CD8-positive, alpha-beta memory T cell (primary cell): ENCODE measurements around the gene NCOA3. TPM values are rescaled to one million over a fixed set of nuclear protein-coding genes. Genes with fewer than 3 reads are reported as not detected.

Experiments used
- CTCF ChIA-PET: fragments of 350-600 bp; sonication (Branson Sonifier 250); formaldehyde crosslinking; loops from one replicate; lab custom pipeline; 2021; ENCODE audit warnings: antibody characterized with exemption; lab: Charles Lee
- POLR2A ChIA-PET: fragments of 350-600 bp; sonication (Branson Sonifier 250); formaldehyde crosslinking; loops from one replicate; lab custom pipeline; 2021; ENCODE audit warnings: antibody characterized with exemption; lab: Charles Lee
- DNase-seq, 5 donors: peaks; one replicate each; pipeline versions ENCODE4 v3.0.0 to v3.0.0-alpha.2; 2020 to 2022; ENCODE audit warnings: mixed read lengths in 1 of 5
- H3K27ac ChIP-seq: one replicate; pipeline ENCODE4 v1.7.0; 2013; ENCODE audit warnings: low read depth, mild to moderate bottlenecking, low read length, moderate library complexity
- H3K27me3 ChIP-seq: 2 replicates; pipeline ENCODE4 v1.7.0; 2013; ENCODE audit warnings: low read length, mild to moderate bottlenecking; ENCODE audit not compliant: insufficient read depth, poor library complexity, severe bottlenecking
- H3K36me3 ChIP-seq: 2 replicates; pipeline ENCODE4 v1.7.0; 2013; ENCODE audit warnings: mild to moderate bottlenecking, low read length, moderate library complexity; ENCODE audit not compliant: insufficient read depth
- H3K4me1 ChIP-seq: 2 replicates; pipeline ENCODE4 v1.7.0; 2013; ENCODE audit warnings: mild to moderate bottlenecking, low read length, moderate library complexity; ENCODE audit not compliant: insufficient read depth
- H3K4me3 ChIP-seq: 2 replicates; pipeline ENCODE4 v1.7.0; 2013; ENCODE audit warnings: mild to moderate bottlenecking, low read length
- H3K9me3 ChIP-seq: 2 replicates; pipeline ENCODE4 v1.7.0; 2013; ENCODE audit warnings: mild to moderate bottlenecking, low read length
- H3K27ac Mint-ChIP-seq, 8 donors: one replicate each; pipeline ENCODE4 v1.8.0; 2020 to 2021; ENCODE audit warnings: mixed read lengths in 8 of 8, mild to moderate bottlenecking in 6 of 8, inconsistent platforms in 3 of 8, moderate library complexity in 3 of 8
- H3K27me3 Mint-ChIP-seq, 2 donors: one replicate each; pipeline ENCODE4 v1.8.0; 2020 to 2021; ENCODE audit warnings: mixed read lengths in 2 of 2, mild to moderate bottlenecking in 1 of 2, moderate library complexity in 1 of 2
- H3K36me3 Mint-ChIP-seq, 3 donors: one replicate each; pipeline ENCODE4 v1.8.0; 2020 to 2021; ENCODE audit warnings: mixed read lengths in 3 of 3, inconsistent platforms in 1 of 3, mild to moderate bottlenecking in 1 of 3
- H3K4me1 Mint-ChIP-seq, 3 donors: one replicate each; pipeline ENCODE4 v1.8.0; 2020 to 2021; ENCODE audit warnings: mixed read lengths in 3 of 3, inconsistent platforms in 1 of 3, mild to moderate bottlenecking in 1 of 3
- H3K4me3 Mint-ChIP-seq, 7 donors: one replicate each; pipeline ENCODE4 v1.8.0; 2020 to 2021; ENCODE audit warnings: mixed read lengths in 7 of 7, mild to moderate bottlenecking in 6 of 7, moderate library complexity in 4 of 7, inconsistent platforms in 2 of 7
- H3K9me3 Mint-ChIP-seq, 5 donors: one replicate each; pipeline ENCODE4 v1.8.0; 2020 to 2022; ENCODE audit warnings: mixed read lengths in 5 of 5, mild to moderate bottlenecking in 3 of 5, moderate library complexity in 2 of 5, inconsistent platforms in 1 of 5
- polyA plus RNA-seq: library from polyadenylated mRNA; unstranded; fragments of 300-500 nt; fragmentation: Illumina TruSeq; gene quantifications from one replicate; pipeline ENCODE4 v1.2.3, GENCODE V29; 2021
- total RNA-seq, 2 experiments: library from RNA; stranded (reverse); gene quantifications; one replicate each; pipeline ENCODE4 v1.2.3, GENCODE V29; 2021

NCOA3 gene
- total and polyA plus RNA-seq, 3 experiments from 2014 or later = 23.8 to 93.8 (median 92.4) TPM

- no peaks in the 10 kb centered on the region for H3K36me3 Mint-ChIP-seq
- Histone ChIP-seq H3K4me3 (no peak overlapping the region), H3K27ac (no peak overlapping the region), H3K4me1 (no peaks in the 10 kb centered on the region), H3K36me3 (no peaks in the 10 kb centered on the region), H3K9me3 (no peaks in the 10 kb centered on the region), H3K27me3 (no peaks in the 10 kb centered on the region)
- no peak overlapping the region for H3K27ac Mint-ChIP-seq
- peak in 1 of 5 donors; percentile 21 for DNase-seq
- no peaks in the 10 kb centered on the region for H3K4me1 Mint-ChIP-seq
- peaks cover 2 to 3% of the 10 kb centered on the region in 2 donors for H3K27me3 Mint-ChIP-seq
- no peak overlapping the region for H3K4me3 Mint-ChIP-seq
- ChIA-PET CTCF (no interaction called here), POLR2A (no interaction called here)
- no peaks in the 10 kb centered on the region for H3K9me3 Mint-ChIP-seq
These were observed 167.8 kb downstream of the NCOA3 start for GRCh38 chr20:47669489-47669888.

- H3K9me3 ChIP-seq = no peaks in the 10 kb centered on the region
- peak in 1 of 5 donors; percentile 15 for DNase-seq
- peaks cover 2 to 3% of the 10 kb centered on the region in 2 donors for H3K27me3 Mint-ChIP-seq
- H3K9me3 Mint-ChIP-seq = no peaks in the 10 kb centered on the region
- H3K4me1 ChIP-seq = no peaks in the 10 kb centered on the region
- no peaks in the 10 kb centered on the region for H3K36me3 Mint-ChIP-seq
- no peaks in the 10 kb centered on the region for H3K36me3 ChIP-seq
- no peak overlapping the region for H3K4me3 ChIP-seq
- no peaks in the 10 kb centered on the region for H3K27me3 ChIP-seq
- no peak overlapping the region for H3K27ac ChIP-seq
- H3K4me3 Mint-ChIP-seq = no peak overlapping the region
- H3K27ac Mint-ChIP-seq = no peak overlapping the region
- ChIA-PET POLR2A (interaction anchor here (0.6 kb wide), 1 partner anchor 73 kb away, joined by 4 read pairs; no protein-coding TSS in a partner anchor), CTCF (no interaction called here)
- no peaks in the 10 kb centered on the region for H3K4me1 Mint-ChIP-seq
These were observed 168.5 kb downstream of the NCOA3 start for GRCh38 chr20:47669927-47670890.

- H3K27ac Mint-ChIP-seq = no peak overlapping the region
- DNase-seq = no peak
- no peaks in the 10 kb centered on the region for H3K9me3 ChIP-seq
- no peaks in the 10 kb centered on the region for H3K27me3 ChIP-seq
- CTCF ChIA-PET = no interaction called here
- H3K9me3 Mint-ChIP-seq = no peaks in the 10 kb centered on the region
- H3K4me1 ChIP-seq = no peaks in the 10 kb centered on the region
- POLR2A ChIA-PET = interaction anchor here (0.6 kb wide), 1 partner anchor 72 kb away, joined by 4 read pairs; no protein-coding TSS in a partner anchor
- H3K27ac ChIP-seq = no peak overlapping the region
- H3K36me3 ChIP-seq = no peaks in the 10 kb centered on the region
- H3K27me3 Mint-ChIP-seq = peaks cover 2 to 3% of the 10 kb centered on the region in 2 donors
- H3K4me1 Mint-ChIP-seq = no peaks in the 10 kb centered on the region
- H3K4me3 Mint-ChIP-seq = no peak overlapping the region
- no peaks in the 10 kb centered on the region for H3K36me3 Mint-ChIP-seq
- H3K4me3 ChIP-seq = no peak overlapping the region
These were observed 169.2 kb downstream of the NCOA3 start for GRCh38 chr20:47670913-47671312.

- no peak overlapping the region for H3K4me3 ChIP-seq
- H3K36me3 Mint-ChIP-seq = no peaks in the 10 kb centered on the region
- DNase-seq = peak in 1 of 5 donors; percentile 21
- H3K4me1 Mint-ChIP-seq = no peaks in the 10 kb centered on the region
- no peaks in the 10 kb centered on the region for H3K9me3 Mint-ChIP-seq
- no peak overlapping the region for H3K27ac Mint-ChIP-seq
- CTCF ChIA-PET = interaction anchor here (2.2 kb wide), 1 partner anchor 8 kb away, joined by 6 read pairs; no protein-coding TSS in a partner anchor
- H3K36me3 ChIP-seq = no peaks in the 10 kb centered on the region
- peaks cover 2 to 3% of the 10 kb centered on the region in 2 donors for H3K27me3 Mint-ChIP-seq
- no peak overlapping the region for H3K4me3 Mint-ChIP-seq
- no peaks in the 10 kb centered on the region for H3K9me3 ChIP-seq
- H3K27me3 ChIP-seq = no peaks in the 10 kb centered on the region
- H3K27ac ChIP-seq = no peak overlapping the region
- POLR2A ChIA-PET = no interaction called here
- no peaks in the 10 kb centered on the region for H3K4me1 ChIP-seq
These were observed 170.5 kb downstream of the NCOA3 start for GRCh38 chr20:47672166-47672565.

- Histone ChIP-seq H3K27ac (no peak overlapping the region), H3K9me3 (no peaks in the 10 kb centered on the region), H3K27me3 (no peaks in the 10 kb centered on the region), H3K36me3 (no peaks in the 10 kb centered on the region), H3K4me3 (no peak overlapping the region), H3K4me1 (no peaks in the 10 kb centered on the region)
- H3K27ac Mint-ChIP-seq = no peak overlapping the region
- H3K27me3 Mint-ChIP-seq = peaks cover 3 to 4% of the 10 kb centered on the region in 2 donors
- no peak overlapping the region for H3K4me3 Mint-ChIP-seq
- DNase-seq = peak in 1 of 5 donors; percentile 26
- no peaks in the 10 kb centered on the region for H3K9me3 Mint-ChIP-seq
- POLR2A ChIA-PET = no interaction called here
- CTCF ChIA-PET = interaction anchor here (2.1 to 2.2 kb wide), 2 partner anchors 9 to 947 kb away, joined by 6 to 7 read pairs; no protein-coding TSS in a partner anchor
- H3K4me1 Mint-ChIP-seq = peaks cover 0 to 3% (median 3%) of the 10 kb centered on the region in 3 donors
- no peaks in the 10 kb centered on the region for H3K36me3 Mint-ChIP-seq
These were observed 171.4 kb downstream of the NCOA3 start for GRCh38 chr20:47672886-47673670.

- no peaks in the 10 kb centered on the region for H3K9me3 ChIP-seq
- H3K36me3 ChIP-seq = no peaks in the 10 kb centered on the region
- peaks cover 0 to 5% (median 4%) of the 10 kb centered on the region in 3 donors for H3K4me1 Mint-ChIP-seq
- H3K9me3 Mint-ChIP-seq = no peaks in the 10 kb centered on the region
- H3K27me3 ChIP-seq = no peaks in the 10 kb centered on the region
- no peaks in the 10 kb centered on the region for H3K36me3 Mint-ChIP-seq
- peaks cover 3 to 4% of the 10 kb centered on the region in 2 donors for H3K27me3 Mint-ChIP-seq
- H3K4me3 ChIP-seq = no peak overlapping the region
- no peak for DNase-seq
- no peak overlapping the region for H3K4me3 Mint-ChIP-seq
- no peaks in the 10 kb centered on the region for H3K4me1 ChIP-seq
- H3K27ac Mint-ChIP-seq = no peak overlapping the region
- CTCF ChIA-PET = interaction anchor here (2.1 to 2.2 kb wide), 2 partner anchors 10 to 947 kb away, joined by 6 to 7 read pairs; no protein-coding TSS in a partner anchor
- H3K27ac ChIP-seq = no peak overlapping the region
- POLR2A ChIA-PET = no interaction called here
These were observed 171.9 kb downstream of the NCOA3 start for GRCh38 chr20:47673671-47673955.

GRCh38 chr20:47674145-47674544 is 172.5 kb downstream of the NCOA3 start:
- H3K27ac ChIP-seq = no peak overlapping the region
- H3K27me3 ChIP-seq = no peaks in the 10 kb centered on the region
- no peaks in the 10 kb centered on the region for H3K9me3 ChIP-seq
- CTCF ChIA-PET = interaction anchor here (2.1 kb wide), 1 partner anchor 946 kb away, joined by 7 read pairs; no protein-coding TSS in a partner anchor
- no peaks in the 10 kb centered on the region for H3K9me3 Mint-ChIP-seq
- H3K27ac Mint-ChIP-seq = no peak overlapping the region
- no peaks in the 10 kb centered on the region for H3K36me3 Mint-ChIP-seq
- no peak overlapping the region for H3K4me3 Mint-ChIP-seq
- no peaks in the 10 kb centered on the region for H3K36me3 ChIP-seq
- H3K4me1 ChIP-seq = no peaks in the 10 kb centered on the region
- H3K4me1 Mint-ChIP-seq = peaks cover 2 to 5% (median 4%) of the 10 kb centered on the region in 3 donors
- peak in 1 of 5 donors; percentile 44 for DNase-seq
- H3K27me3 Mint-ChIP-seq = peaks cover 0 to 2% of the 10 kb centered on the region in 2 donors
- POLR2A ChIA-PET = no interaction called here
- no peak overlapping the region for H3K4me3 ChIP-seq
